Activated CD4-positive, alpha-beta T cell treated with anti-CD3 and anti-CD28 coated beads, Interleukin-2, amount 10 ng/mL, durations not matched to agents 7 days and 5 days (primary cell): ENCODE results near the gene ADRM1. TPM values are rescaled to one million over a fixed set of nuclear protein-coding genes. Genes with fewer than 3 reads are reported as not detected.

Source experiments
- CTCF ChIA-PET: fragments of 350-600 bp; sonication (Branson Sonifier 250); formaldehyde crosslinking; loops from one replicate; lab custom pipeline; 2021; ENCODE audit warnings: antibody characterized with exemption; lab: Charles Lee
- POLR2A ChIA-PET: fragments of 350-600 bp; sonication (Branson Sonifier 250); formaldehyde crosslinking; loops from one replicate; lab custom pipeline; 2021; ENCODE audit warnings: antibody characterized with exemption; lab: Charles Lee
- DNase-seq: peaks from one replicate; pipeline ENCODE4 v3.0.0-alpha.2; 2020
- H3K27ac Mint-ChIP-seq: one replicate; pipeline ENCODE4 v1.8.0; 2021; ENCODE audit warnings: mild to moderate bottlenecking, moderate library complexity, mixed read lengths
- H3K27me3 Mint-ChIP-seq: one replicate; pipeline ENCODE4 v1.8.0; 2021; ENCODE audit warnings: mixed read lengths
- H3K36me3 Mint-ChIP-seq: one replicate; pipeline ENCODE4 v1.8.0; 2021; ENCODE audit warnings: low read depth, mixed read lengths
- H3K4me1 Mint-ChIP-seq: one replicate; pipeline ENCODE4 v1.8.0; 2021; ENCODE audit warnings: mixed read lengths
- H3K4me3 Mint-ChIP-seq: one replicate; pipeline ENCODE4 v1.8.0; 2021; ENCODE audit warnings: mild to moderate bottlenecking, moderate library complexity, mixed read lengths
- H3K9me3 Mint-ChIP-seq: one replicate; pipeline ENCODE4 v1.8.0; 2021; ENCODE audit warnings: mixed read lengths
- total RNA-seq, 2 experiments: library from RNA; stranded (reverse); gene quantifications; one replicate each; pipeline ENCODE4 v1.2.3, GENCODE V29; 2021

The ADRM1 gene
- total RNA-seq, 2 experiments from 2014 or later = 86.1 to 90.1 TPM

DNA sequence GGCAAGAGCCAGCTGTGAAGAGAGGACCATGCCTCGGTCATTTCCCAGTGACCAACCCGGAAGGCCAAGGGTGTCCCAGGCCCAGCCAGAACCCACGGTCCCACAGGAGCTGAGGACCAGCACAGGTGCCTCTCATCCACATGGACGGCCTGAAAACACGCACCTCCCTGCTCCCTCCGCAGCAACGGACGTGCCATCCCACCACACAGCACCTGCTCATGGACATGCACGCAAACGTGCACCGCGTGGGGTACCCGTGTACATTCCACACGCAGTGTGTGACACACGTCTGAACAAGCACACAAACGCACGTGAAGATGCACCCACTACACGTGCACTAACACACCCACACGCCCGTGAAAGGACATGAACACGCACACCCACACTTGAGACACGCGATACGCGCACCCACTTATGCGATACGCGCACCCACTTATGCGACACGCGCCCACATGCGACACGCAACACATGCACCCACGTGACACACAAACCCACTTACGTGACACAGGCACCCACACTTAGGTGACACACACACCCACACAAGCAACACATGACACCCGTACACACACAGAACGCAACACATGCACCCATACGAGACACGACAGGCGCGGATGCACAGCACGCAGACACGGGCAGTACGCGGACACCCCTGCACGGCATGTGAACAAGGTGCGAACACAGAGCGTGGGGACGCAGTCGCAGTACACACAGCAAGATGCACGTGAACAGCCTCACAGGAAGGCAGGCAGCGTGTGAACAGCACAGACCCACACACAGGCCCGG lies 34.2 kb downstream of the ADRM1 start:
- Mint-ChIP-seq H3K4me3 (no peak overlapping the region), H3K36me3 (no peaks in the 10 kb centered on the region), H3K27ac (no peak overlapping the region), H3K27me3 (peaks cover 8% of the 10 kb centered on the region), H3K4me1 (no peaks in the 10 kb centered on the region), H3K9me3 (no peaks in the 10 kb centered on the region)
- CTCF ChIA-PET = no interaction called here
- no peak for DNase-seq
- POLR2A ChIA-PET = no interaction called here

- Mint-ChIP-seq H3K27ac (no peak overlapping the region), H3K27me3 (peaks cover 8% of the 10 kb centered on the region), H3K36me3 (no peaks in the 10 kb centered on the region), H3K4me1 (no peaks in the 10 kb centered on the region), H3K9me3 (no peaks in the 10 kb centered on the region), H3K4me3 (no peak overlapping the region)
- ChIA-PET POLR2A (no interaction called here), CTCF (no interaction called here)
- no peak for DNase-seq
These were observed 34.9 kb downstream of the ADRM1 start for GRCh38 chr20:62337558-62338293.

DNA sequence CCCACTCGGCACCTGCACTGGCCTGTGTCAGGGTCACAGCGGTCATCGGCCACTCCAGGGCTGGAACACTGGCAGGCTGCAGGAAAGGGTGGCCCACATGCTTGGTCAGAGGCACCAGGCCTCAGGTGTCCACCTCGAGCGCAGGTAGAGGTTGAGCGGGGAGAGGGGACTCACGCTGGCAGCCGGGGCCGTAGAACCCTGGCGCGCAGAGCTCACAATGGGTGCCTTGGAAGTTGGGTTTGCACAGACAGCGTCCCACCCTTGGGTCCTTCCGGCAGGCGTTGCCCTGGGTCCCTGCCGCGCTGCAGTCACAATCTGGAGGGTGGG lies 35.5 kb downstream of the ADRM1 start:
- H3K27ac Mint-ChIP-seq = no peak overlapping the region
- no peak for DNase-seq
- no peaks in the 10 kb centered on the region for H3K4me1 Mint-ChIP-seq
- ChIA-PET POLR2A (no interaction called here), CTCF (interaction anchor here (1.2 kb wide), 1 partner anchor 12 kb away, joined by 6 read pairs; no protein-coding TSS in a partner anchor)
- no peaks in the 10 kb centered on the region for H3K9me3 Mint-ChIP-seq
- no peak overlapping the region for H3K4me3 Mint-ChIP-seq
- peaks cover 8% of the 10 kb centered on the region for H3K27me3 Mint-ChIP-seq
- no peaks in the 10 kb centered on the region for H3K36me3 Mint-ChIP-seq

- ChIA-PET CTCF (interaction anchor here (1.2 kb wide), 1 partner anchor 52 kb away, joined by 4 read pairs; no protein-coding TSS in a partner anchor), POLR2A (no interaction called here)
- H3K9me3 Mint-ChIP-seq = no peaks in the 10 kb centered on the region
- no peaks in the 10 kb centered on the region for H3K36me3 Mint-ChIP-seq
- DNase-seq = no peak
- no peak overlapping the region for H3K27ac Mint-ChIP-seq
- no peak overlapping the region for H3K4me3 Mint-ChIP-seq
- H3K4me1 Mint-ChIP-seq = no peaks in the 10 kb centered on the region
- H3K27me3 Mint-ChIP-seq = peaks cover 8% of the 10 kb centered on the region
These were observed 36.9 kb downstream of the ADRM1 start for GRCh38 chr20:62339647-62340062.

- H3K27ac Mint-ChIP-seq = no peak overlapping the region
- peaks cover 1% of the 10 kb centered on the region for H3K9me3 Mint-ChIP-seq
- H3K36me3 Mint-ChIP-seq = no peaks in the 10 kb centered on the region
- ChIA-PET CTCF (no interaction called here), POLR2A (no interaction called here)
- H3K27me3 Mint-ChIP-seq = peaks cover 8% of the 10 kb centered on the region
- no peaks in the 10 kb centered on the region for H3K4me1 Mint-ChIP-seq
- no peak for DNase-seq
- no peak overlapping the region for H3K4me3 Mint-ChIP-seq
These were observed 40.1 kb downstream of the ADRM1 start for GRCh38 chr20:62342910-62343309.

DNA sequence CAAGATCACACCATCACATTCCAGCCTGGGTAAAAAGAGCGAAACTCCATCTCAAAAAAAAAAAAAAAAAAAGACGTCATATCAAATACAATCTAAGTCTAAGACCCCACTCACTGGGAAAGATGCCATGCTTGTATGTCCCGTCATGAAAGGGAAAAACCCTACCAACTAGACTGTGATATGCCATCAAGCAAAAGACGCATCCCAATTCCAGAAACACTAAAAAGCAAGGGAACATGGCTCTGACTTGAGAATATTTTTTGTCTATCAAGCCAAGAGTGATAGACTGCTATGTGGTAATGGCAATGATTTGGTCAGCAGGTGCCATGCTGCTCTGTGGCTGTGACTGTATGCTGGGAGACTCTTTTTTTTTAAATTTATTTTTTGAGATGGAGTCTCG lies 41.3 kb downstream of the ADRM1 start:
- Mint-ChIP-seq H3K4me3 (no peak overlapping the region), H3K36me3 (peaks cover 3% of the 10 kb centered on the region), H3K27ac (no peak overlapping the region), H3K9me3 (peaks cover 8% of the 10 kb centered on the region), H3K27me3 (peaks cover 8% of the 10 kb centered on the region), H3K4me1 (no peaks in the 10 kb centered on the region)
- DNase-seq = no peak
- ChIA-PET CTCF (interaction anchor here (0.6 kb wide), 1 partner anchor 38 kb away, joined by 4 read pairs; no protein-coding TSS in a partner anchor), POLR2A (no interaction called here)

- DNase-seq = no peak
- H3K4me3 Mint-ChIP-seq = no peak overlapping the region
- POLR2A ChIA-PET = no interaction called here
- H3K27ac Mint-ChIP-seq = no peak overlapping the region
- H3K27me3 Mint-ChIP-seq = peaks cover 3% of the 10 kb centered on the region
- peaks cover 2% of the 10 kb centered on the region for H3K4me1 Mint-ChIP-seq
- CTCF ChIA-PET = no interaction called here
- H3K36me3 Mint-ChIP-seq = peaks cover 3% of the 10 kb centered on the region
- peaks cover 11% of the 10 kb centered on the region for H3K9me3 Mint-ChIP-seq
These were observed 42.0 kb downstream of the ADRM1 start for GRCh38 chr20:62344782-62345181.

GRCh38 chr20:62345681-62346370 lies 43.0 kb downstream of the ADRM1 start:
- Mint-ChIP-seq H3K36me3 (peaks cover 3% of the 10 kb centered on the region), H3K27me3 (no peaks in the 10 kb centered on the region), H3K4me3 (no peak overlapping the region), H3K9me3 (peaks cover 11% of the 10 kb centered on the region), H3K27ac (no peak overlapping the region), H3K4me1 (peaks cover 2% of the 10 kb centered on the region)
- POLR2A ChIA-PET = no interaction called here
- CTCF ChIA-PET = no interaction called here
- no peak for DNase-seq

DNA sequence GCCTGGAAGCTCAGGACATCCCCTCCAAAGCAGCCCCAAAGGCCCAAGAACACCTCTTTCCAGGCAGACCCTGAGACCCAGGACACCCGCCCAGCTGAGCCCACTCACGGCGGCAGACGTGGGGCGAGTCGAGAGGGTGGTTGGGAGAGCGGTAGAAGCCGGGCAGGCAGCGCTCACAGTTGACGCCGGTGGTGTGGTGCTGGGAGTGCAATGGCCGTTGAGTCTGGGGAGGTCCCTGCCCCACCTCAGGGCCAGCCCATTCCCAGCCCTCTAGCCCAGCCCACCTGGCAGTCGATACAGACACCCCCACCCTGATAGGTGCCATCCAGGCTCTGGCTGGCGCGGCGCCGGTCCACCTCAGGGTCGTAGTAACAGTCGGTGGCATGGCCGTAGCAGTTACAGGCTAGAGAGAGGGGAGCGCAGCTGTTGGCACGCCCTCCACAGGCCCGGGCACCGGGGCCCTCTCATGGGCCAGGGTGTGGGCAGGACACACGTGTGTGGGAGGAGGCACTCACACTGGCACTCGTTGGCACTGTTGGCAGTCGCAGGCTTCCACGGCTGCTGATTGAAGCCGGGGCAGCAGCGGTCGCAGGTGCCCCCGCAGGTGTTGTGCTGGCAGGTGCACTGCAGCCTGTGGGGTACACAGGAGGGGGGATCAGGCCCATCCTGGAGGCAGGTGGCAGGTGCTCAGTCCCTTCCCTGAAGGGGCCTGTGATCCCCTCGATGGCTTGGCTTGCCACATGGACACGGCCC lies 43.8 kb downstream of the ADRM1 start:
- no peak for DNase-seq
- Mint-ChIP-seq H3K9me3 (peaks cover 11% of the 10 kb centered on the region), H3K27me3 (no peaks in the 10 kb centered on the region), H3K27ac (no peak overlapping the region), H3K36me3 (peaks cover 3% of the 10 kb centered on the region), H3K4me1 (peaks cover 2% of the 10 kb centered on the region), H3K4me3 (no peak overlapping the region)
- CTCF ChIA-PET = no interaction called here
- POLR2A ChIA-PET = no interaction called here

GRCh38 chr20:62347151-62347404 lies 44.3 kb downstream of the ADRM1 start:
- H3K27ac Mint-ChIP-seq = no peak overlapping the region
- DNase-seq = no peak
- ChIA-PET POLR2A (no interaction called here), CTCF (no interaction called here)
- peaks cover 2% of the 10 kb centered on the region for H3K4me1 Mint-ChIP-seq
- peaks cover 3% of the 10 kb centered on the region for H3K36me3 Mint-ChIP-seq
- no peaks in the 10 kb centered on the region for H3K27me3 Mint-ChIP-seq
- H3K9me3 Mint-ChIP-seq = peaks cover 11% of the 10 kb centered on the region
- H3K4me3 Mint-ChIP-seq = no peak overlapping the region

DNA sequence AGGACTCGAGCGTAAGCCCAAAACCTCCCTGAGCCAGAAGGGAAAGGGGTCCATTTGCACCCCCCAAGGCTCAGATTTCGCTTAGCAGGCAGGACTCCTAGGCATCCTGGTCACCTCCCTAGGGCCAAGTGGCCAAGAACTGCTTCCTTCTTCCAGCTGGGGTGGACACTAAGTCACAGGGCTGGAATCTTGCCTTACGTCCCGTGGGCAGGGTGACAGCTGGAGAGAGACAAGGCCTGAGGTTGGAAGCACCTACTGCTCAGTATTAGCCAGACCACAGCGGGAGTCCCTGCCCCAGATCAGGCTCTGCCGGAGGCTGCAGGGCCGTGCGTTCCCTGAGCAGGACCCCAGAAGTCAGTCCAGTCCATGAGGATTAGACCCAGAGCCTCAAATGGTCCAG lies 44.6 kb downstream of the ADRM1 start:
- Mint-ChIP-seq H3K36me3 (peaks cover 3% of the 10 kb centered on the region), H3K4me3 (no peak overlapping the region), H3K4me1 (peaks cover 2% of the 10 kb centered on the region), H3K9me3 (peaks cover 11% of the 10 kb centered on the region), H3K27me3 (no peaks in the 10 kb centered on the region), H3K27ac (no peak overlapping the region)
- ChIA-PET POLR2A (no interaction called here), CTCF (no interaction called here)
- DNase-seq = no peak

- H3K9me3 Mint-ChIP-seq = peaks cover 11% of the 10 kb centered on the region
- no peak overlapping the region for H3K4me3 Mint-ChIP-seq
- H3K27me3 Mint-ChIP-seq = no peaks in the 10 kb centered on the region
- DNase-seq = no peak
- ChIA-PET POLR2A (no interaction called here), CTCF (no interaction called here)
- H3K27ac Mint-ChIP-seq = no peak overlapping the region
- H3K4me1 Mint-ChIP-seq = peaks cover 2% of the 10 kb centered on the region
- peaks cover 3% of the 10 kb centered on the region for H3K36me3 Mint-ChIP-seq
These were observed 45.8 kb downstream of the ADRM1 start for GRCh38 chr20:62348604-62349003.
